Endothelial cell (in vitro differentiated cells): ENCODE results near the gene CECR2. TPM values are rescaled to one million over a fixed set of nuclear protein-coding genes. Genes with fewer than 3 reads are reported as not detected.
A peak's percentile ranks its signal among the peaks of the same experiment; 100 is the strongest.

Source experiments
- DNase-seq: peaks from one replicate; pipeline ENCODE4 v3.0.0; 2021; ENCODE audit warnings: low spot score
- H3K27ac Mint-ChIP-seq: one replicate; pipeline ENCODE4 v1.8.0; 2021; ENCODE audit warnings: mixed read lengths, inconsistent platforms; ENCODE audit not compliant: unreplicated experiment
- H3K27me3 Mint-ChIP-seq: one replicate; pipeline ENCODE4 v1.8.0; 2021; ENCODE audit warnings: mild to moderate bottlenecking, moderate library complexity, mixed read lengths, inconsistent platforms; ENCODE audit not compliant: unreplicated experiment
- H3K36me3 Mint-ChIP-seq: one replicate; pipeline ENCODE4 v1.8.0; 2021; ENCODE audit warnings: mild to moderate bottlenecking, low read depth, mixed read lengths, inconsistent platforms; ENCODE audit not compliant: unreplicated experiment
- H3K4me1 Mint-ChIP-seq: one replicate; pipeline ENCODE4 v1.8.0; 2021; ENCODE audit warnings: mild to moderate bottlenecking, mixed read lengths, inconsistent platforms; ENCODE audit not compliant: unreplicated experiment
- H3K4me3 Mint-ChIP-seq: one replicate; pipeline ENCODE4 v1.8.0; 2021; ENCODE audit warnings: mild to moderate bottlenecking, mixed read lengths, inconsistent platforms; ENCODE audit not compliant: unreplicated experiment
- H3K9me3 Mint-ChIP-seq: one replicate; pipeline ENCODE4 v1.8.0; 2021; ENCODE audit warnings: mixed read lengths, inconsistent platforms; ENCODE audit not compliant: unreplicated experiment
- total RNA-seq: library from RNA; stranded (reverse); fragmentation: NEBNext Ultra II Directional; extraction: Animal tissue kit (Norgen Biotek cat#: 25700); gene quantifications from one replicate; pipeline ENCODE4 v1.2.1, GENCODE V29; 2021; ENCODE audit not compliant: unreplicated experiment
- TF ChIP-seq, protein P1 (sequence below): fragments of 200-600 bp; sonication (generic); IDR thresholded peaks from one replicate; pipeline ENCODE4 v1.5.0; 2021; ENCODE audit warnings: antibody characterized with exemption; ENCODE audit not compliant: unreplicated experiment

CECR2 gene
- total RNA-seq, 1 donor from 2014 or later: 65.3 TPM

DNA sequence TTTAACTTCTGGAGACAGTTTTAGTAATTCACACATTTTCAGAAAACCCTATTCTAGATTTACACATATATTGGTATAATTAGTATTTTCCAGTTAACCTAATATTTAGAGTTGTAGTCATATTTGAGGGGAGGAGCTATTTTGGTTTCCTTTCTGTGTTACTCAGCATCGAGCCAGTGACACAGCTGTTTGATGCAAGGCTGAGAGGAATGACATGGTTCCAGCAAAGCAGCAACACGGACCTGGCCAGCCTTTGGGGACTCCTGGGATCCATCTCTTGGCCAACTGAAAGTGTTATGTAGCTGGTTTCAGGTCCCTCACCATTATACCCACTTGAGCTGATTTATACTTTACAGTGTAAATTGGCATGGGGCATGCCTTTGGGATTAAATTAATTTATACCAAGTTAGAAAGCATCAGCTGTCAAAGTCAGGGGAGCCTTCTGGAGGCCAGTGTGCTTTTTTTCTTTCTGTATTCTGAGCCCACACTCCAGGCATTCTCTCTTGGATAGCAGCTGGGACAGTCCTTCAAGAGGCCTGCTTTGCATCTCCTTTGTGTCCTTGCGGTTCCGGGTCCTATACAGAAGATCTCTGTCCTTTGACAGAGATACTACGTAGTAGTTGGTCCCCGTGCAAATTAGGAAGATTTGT is 102.8 kb downstream of the CECR2 start:
- H3K27me3 Mint-ChIP-seq: peaks cover 3% of the 10 kb centered on the region
- no peak overlapping the region for H3K4me3 Mint-ChIP-seq
- H3K9me3 Mint-ChIP-seq: no peaks in the 10 kb centered on the region
- H3K4me1 Mint-ChIP-seq: peaks cover 30% of the 10 kb centered on the region
- peaks cover 1% of the 10 kb centered on the region for H3K36me3 Mint-ChIP-seq
- TF ChIP-seq, protein P1, sequence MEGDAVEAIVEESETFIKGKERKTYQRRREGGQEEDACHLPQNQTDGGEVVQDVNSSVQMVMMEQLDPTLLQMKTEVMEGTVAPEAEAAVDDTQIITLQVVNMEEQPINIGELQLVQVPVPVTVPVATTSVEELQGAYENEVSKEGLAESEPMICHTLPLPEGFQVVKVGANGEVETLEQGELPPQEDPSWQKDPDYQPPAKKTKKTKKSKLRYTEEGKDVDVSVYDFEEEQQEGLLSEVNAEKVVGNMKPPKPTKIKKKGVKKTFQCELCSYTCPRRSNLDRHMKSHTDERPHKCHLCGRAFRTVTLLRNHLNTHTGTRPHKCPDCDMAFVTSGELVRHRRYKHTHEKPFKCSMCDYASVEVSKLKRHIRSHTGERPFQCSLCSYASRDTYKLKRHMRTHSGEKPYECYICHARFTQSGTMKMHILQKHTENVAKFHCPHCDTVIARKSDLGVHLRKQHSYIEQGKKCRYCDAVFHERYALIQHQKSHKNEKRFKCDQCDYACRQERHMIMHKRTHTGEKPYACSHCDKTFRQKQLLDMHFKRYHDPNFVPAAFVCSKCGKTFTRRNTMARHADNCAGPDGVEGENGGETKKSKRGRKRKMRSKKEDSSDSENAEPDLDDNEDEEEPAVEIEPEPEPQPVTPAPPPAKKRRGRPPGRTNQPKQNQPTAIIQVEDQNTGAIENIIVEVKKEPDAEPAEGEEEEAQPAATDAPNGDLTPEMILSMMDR: no peak
- DNase-seq: no peak
- H3K27ac Mint-ChIP-seq: no peak overlapping the region

- TF ChIP-seq, protein P1: no peak
- peaks cover 3% of the 10 kb centered on the region for H3K27me3 Mint-ChIP-seq
- H3K27ac Mint-ChIP-seq: peak overlapping the region; percentile 49
- H3K36me3 Mint-ChIP-seq: peaks cover 5% of the 10 kb centered on the region
- H3K9me3 Mint-ChIP-seq: no peaks in the 10 kb centered on the region
- H3K4me1 Mint-ChIP-seq: peaks cover 36% of the 10 kb centered on the region
- peak; percentile 7 for DNase-seq
- no peak overlapping the region for H3K4me3 Mint-ChIP-seq
Observed at GRCh38 chr22:17472932-17473331, 103.7 kb downstream of the CECR2 start.

DNA sequence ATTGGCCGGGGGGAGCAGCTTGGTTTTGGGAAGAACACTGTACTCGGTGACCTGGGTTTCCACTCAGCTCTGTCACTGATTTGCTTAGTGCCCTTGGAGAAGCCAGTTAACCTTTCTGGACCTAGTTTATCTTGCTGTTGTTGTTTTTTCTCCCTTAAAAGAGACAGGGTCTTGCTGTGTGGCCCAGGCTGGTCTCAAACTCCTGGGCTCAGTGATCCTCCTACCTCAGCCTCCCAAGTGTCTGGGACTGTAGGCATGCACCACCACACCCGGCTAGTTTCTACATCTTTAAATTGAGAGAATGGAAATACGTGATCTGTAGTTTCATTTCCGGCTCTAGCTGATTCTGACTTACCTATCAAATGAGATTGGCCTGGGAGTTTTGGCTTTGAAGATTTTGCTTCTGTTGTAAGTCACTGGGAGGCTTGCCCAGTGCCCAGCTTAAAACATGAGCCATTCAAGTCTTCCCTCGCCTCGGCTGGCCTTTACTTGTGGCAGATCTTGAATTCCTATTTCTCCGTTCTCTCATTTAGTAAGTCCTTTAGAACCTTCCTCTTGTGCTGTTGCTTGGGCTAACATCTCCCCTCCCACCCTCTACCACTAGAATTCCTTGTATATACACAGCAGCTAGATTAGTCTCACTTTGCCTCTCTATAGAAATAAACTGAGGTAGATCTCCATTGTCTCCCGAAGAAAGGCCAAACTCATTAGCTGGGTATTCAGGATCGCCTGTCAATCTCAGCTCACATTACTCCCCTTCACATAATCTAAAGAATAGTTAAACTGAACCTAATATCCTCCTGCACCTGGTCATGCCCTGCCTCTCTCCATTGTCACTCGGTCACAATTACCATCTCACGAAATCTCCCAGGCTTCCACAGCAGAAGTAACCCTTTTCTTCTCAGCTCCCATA is 106.3 kb downstream of the CECR2 start:
- no peaks in the 10 kb centered on the region for H3K9me3 Mint-ChIP-seq
- peaks cover 11% of the 10 kb centered on the region for H3K36me3 Mint-ChIP-seq
- H3K4me1 Mint-ChIP-seq: peaks cover 37% of the 10 kb centered on the region
- peak overlapping the region; percentile 26 for H3K27ac Mint-ChIP-seq
- no peaks in the 10 kb centered on the region for H3K27me3 Mint-ChIP-seq
- no peak overlapping the region for H3K4me3 Mint-ChIP-seq
- DNase-seq: no peak
- TF ChIP-seq, protein P1: no peak

- no peaks in the 10 kb centered on the region for H3K9me3 Mint-ChIP-seq
- H3K4me3 Mint-ChIP-seq: no peak overlapping the region
- H3K27me3 Mint-ChIP-seq: no peaks in the 10 kb centered on the region
- no peak for DNase-seq
- TF ChIP-seq, protein P1: no peak
- H3K4me1 Mint-ChIP-seq: peaks cover 34% of the 10 kb centered on the region
- peak overlapping the region; percentile 55 for H3K27ac Mint-ChIP-seq
- peaks cover 14% of the 10 kb centered on the region for H3K36me3 Mint-ChIP-seq
Observed at GRCh38 chr22:17476838-17477237, 107.6 kb downstream of the CECR2 start.
